Measurements from ENCODE around the gene ZNF443. TPM values are rescaled to one million over a fixed set of nuclear protein-coding genes. Genes with fewer than 3 reads are reported as not detected.
A peak's percentile ranks its signal among the peaks of the same experiment; 100 is the strongest.

ZNF443 gene
- total RNA-seq, 1 donor from 2014 or later: 18.9 TPM

- no peaks in the 10 kb centered on the region for H3K9me3 ChIP-seq (ENCODE audit: low read depth)
- H3K36me3 Mint-ChIP-seq: peaks cover 22% of the 10 kb centered on the region
- peaks cover 4% of the 10 kb centered on the region for H3K27me3 Mint-ChIP-seq (ENCODE audit: insufficient read depth, low read depth)
- H2AFZ ChIP-seq (replicated peaks): peak within 1 kb of the TSS; percentile 86
- peak; percentile 97 for DNase-seq (ENCODE audit: low spot score)
- H3F3A ChIP-seq (ENCODE audit: low read depth): peaks cover 9% of the 10 kb centered on the region
- peak within 1 kb of the TSS; percentile 84 for H3K9ac ChIP-seq
- H3K36me3 ChIP-seq: no peaks in the 10 kb centered on the region
- H3K27ac ChIP-seq: peak within 1 kb of the TSS; percentile 68
- TF ChIP-seq EZH2phosphoT487 (IDR thresholded peaks at IDR 0.05) (no peak), EZH2 (IDR thresholded peaks at IDR 0.05) (peak; percentile 22), CTCF (IDR thresholded peaks at IDR 0.05) (no peak)
- H3K4me3 Mint-ChIP-seq: peak within 1 kb of the TSS; percentile 88
- H3K9me3 Mint-ChIP-seq: peaks cover 35% of the 10 kb centered on the region
- peaks cover 7% of the 10 kb centered on the region for H3K4me1 ChIP-seq
- H4K20me1 ChIP-seq (ENCODE audit: low read depth): no peaks in the 10 kb centered on the region
- H3K4me2 ChIP-seq: peak within 1 kb of the TSS; percentile 92
- H3K27me3 ChIP-seq: no peaks in the 10 kb centered on the region
- H3K4me3 ChIP-seq: peak within 1 kb of the TSS; percentile 78
- peak within 1 kb of the TSS; percentile 97 for H3K27ac Mint-ChIP-seq
- H3K4me1 Mint-ChIP-seq: peaks cover 22% of the 10 kb centered on the region
- peaks cover 39% of the 10 kb centered on the region for H3K79me2 ChIP-seq (ENCODE audit: low read depth)
Measured at GRCh38 chr19:12484371-12485051, 43.7 kb upstream of the ZNF443 start, which contains the start of gene ZNF709. ZNF709 (minus strand) TSS chr19:12484816; CDS start chr19:12484657, 159 bp downstream.

GRCh38 chr19:12484011-12484370, 43.2 kb upstream of the ZNF443 start:
- H3K27ac ChIP-seq: peak overlapping the region; percentile 68
- H3K4me1 ChIP-seq: peaks cover 7% of the 10 kb centered on the region
- Mint-ChIP-seq H3K36me3 (peaks cover 22% of the 10 kb centered on the region), H3K27me3 (ENCODE audit: insufficient read depth, low read depth) (peaks cover 4% of the 10 kb centered on the region), H3K4me1 (peaks cover 22% of the 10 kb centered on the region), H3K27ac (peak overlapping the region; percentile 90), H3K9me3 (peaks cover 38% of the 10 kb centered on the region), H3K4me3 (peak overlapping the region; percentile 88)
- H3K9me3 ChIP-seq (ENCODE audit: low read depth): no peaks in the 10 kb centered on the region
- DNase-seq (ENCODE audit: low spot score): no peak
- TF ChIP-seq CTCF (IDR thresholded peaks at IDR 0.05) (no peak), EZH2phosphoT487 (IDR thresholded peaks at IDR 0.05) (no peak), EZH2 (IDR thresholded peaks at IDR 0.05) (no peak)
- H3K36me3 ChIP-seq: no peaks in the 10 kb centered on the region
- peaks cover 9% of the 10 kb centered on the region for H3F3A ChIP-seq (ENCODE audit: low read depth)
- peak overlapping the region; percentile 84 for H3K9ac ChIP-seq
- H4K20me1 ChIP-seq (ENCODE audit: low read depth): no peaks in the 10 kb centered on the region
- H3K27me3 ChIP-seq: no peaks in the 10 kb centered on the region
- H3K79me2 ChIP-seq (ENCODE audit: low read depth): peaks cover 44% of the 10 kb centered on the region
- H3K4me2 ChIP-seq: peak overlapping the region; percentile 92
- peak overlapping the region; percentile 78 for H3K4me3 ChIP-seq
- peak overlapping the region; percentile 84 for H2AFZ ChIP-seq (replicated peaks)

GRCh38 chr19:12482509-12482886, 41.7 kb upstream of the ZNF443 start:
- peak overlapping the region; percentile 73 for H3K4me3 Mint-ChIP-seq

More at GRCh38 chr19:12482509-12482886, 41.7 kb upstream of the ZNF443 start:
- no peak for TF ChIP-seq EZH2 (IDR thresholded peaks at IDR 0.05)
- TF ChIP-seq CTCF (IDR thresholded peaks at IDR 0.05): no peak
- no peak for TF ChIP-seq EZH2phosphoT487 (IDR thresholded peaks at IDR 0.05)
- H3K27ac ChIP-seq: no peak overlapping the region
- DNase-seq (ENCODE audit: low spot score): no peak
- peaks cover 4% of the 10 kb centered on the region for H4K20me1 ChIP-seq (ENCODE audit: low read depth)
- no peaks in the 10 kb centered on the region for H3K36me3 ChIP-seq
- no peaks in the 10 kb centered on the region for H3K27me3 ChIP-seq
- no peak overlapping the region for H3K27ac Mint-ChIP-seq
- no peak overlapping the region for H3K9ac ChIP-seq
- H3F3A ChIP-seq (ENCODE audit: low read depth): peaks cover 9% of the 10 kb centered on the region
- H2AFZ ChIP-seq (replicated peaks): no peak overlapping the region
- no peak overlapping the region for H3K4me3 ChIP-seq
- peaks cover 7% of the 10 kb centered on the region for H3K4me1 ChIP-seq
- peaks cover 57% of the 10 kb centered on the region for H3K79me2 ChIP-seq (ENCODE audit: low read depth)
- H3K4me1 Mint-ChIP-seq: peaks cover 22% of the 10 kb centered on the region
- no peak overlapping the region for H3K4me2 ChIP-seq
- H3K9me3 Mint-ChIP-seq: peaks cover 49% of the 10 kb centered on the region
- peaks cover 4% of the 10 kb centered on the region for H3K27me3 Mint-ChIP-seq (ENCODE audit: insufficient read depth, low read depth)
- no peaks in the 10 kb centered on the region for H3K9me3 ChIP-seq (ENCODE audit: low read depth)
- peaks cover 35% of the 10 kb centered on the region for H3K36me3 Mint-ChIP-seq
